K562 (cell line): ENCODE data around the gene GLB1L. TPM values are rescaled to one million over a fixed set of nuclear protein-coding genes. Genes with fewer than 3 reads are reported as not detected.

Experiments
- BRD4 ChIP-seq: fragments of 200-600 bp; sonication (generic); IDR thresholded peaks from 2 replicates; pipeline ENCODE4 v1.6.1; 2017; ENCODE audit warnings: inconsistent platforms
- CAMTA2 ChIP-seq: fragments of 250-450 bp; sonication (Bioruptor Pico); conservative IDR thresholded peaks from 2 replicates; pipeline ENCODE4 v1.5.1; 2022
- CBX8 ChIP-seq: fragments of 200-600 bp; sonication (generic); IDR thresholded peaks from 2 replicates; pipeline ENCODE4 v1.6.1; 2012; ENCODE audit warnings: borderline replicate concordance, mixed run types, low read depth, mild to moderate bottlenecking, moderate library complexity, mixed read lengths, low read length, control low read depth, inconsistent platforms; ENCODE audit not compliant: poor library complexity, severe bottlenecking; ENCODE audit errors: extremely low read depth
- FIP1L1 ChIP-seq: fragments of 200-400 bp; formaldehyde crosslinking; IDR thresholded peaks from 2 replicates; pipeline ENCODE4 v1.6.1; 2018; ENCODE audit warnings: mild to moderate bottlenecking, low read depth, low read length; ENCODE audit not compliant: poor library complexity, severe bottlenecking
- FOXM1 ChIP-seq, 2 experiments: fragments of 450-650 bp in 1 of 2; sonication (generic) in 1 of 2; formaldehyde crosslinking in 1 of 2; IDR thresholded peaks; 2 replicates each; pipeline versions ENCODE4 v1.6.1 to v1.9.0; 2017 to 2022; ENCODE audit warnings: low read depth in 2 of 2, mild to moderate bottlenecking in 2 of 2, missing genetic modification reagents in 1 of 2, moderate library complexity in 1 of 2
- KLF1 ChIP-seq: fragments of 450-650 bp; IDR thresholded peaks from 2 replicates; pipeline ENCODE4 v1.6.1; 2016; ENCODE audit warnings: missing genetic modification characterization, missing compliant biosample characterization
- MCM2 ChIP-seq: fragments of 450-650 bp; IDR thresholded peaks from 2 replicates; pipeline ENCODE4 v1.6.1; 2017; ENCODE audit warnings: low read depth, mild to moderate bottlenecking
- MCM3 ChIP-seq: fragments of 450-650 bp; IDR thresholded peaks from 2 replicates; pipeline ENCODE4 v1.6.1; 2016
- PTBP1 ChIP-seq: fragments of 200-400 bp; formaldehyde crosslinking; IDR thresholded peaks from 2 replicates; pipeline ENCODE4 v1.6.1; 2017; ENCODE audit warnings: low read depth, low read length
- SMAD1 ChIP-seq: fragments of 150-350 bp; IDR thresholded peaks from 2 replicates; pipeline ENCODE4 v1.6.1; 2014; ENCODE audit warnings: low read length, low read depth; ENCODE audit not compliant: partially characterized antibody
- TAF1 ChIP-seq: IDR thresholded peaks from 2 replicates; pipeline ENCODE4 v1.6.1; 2011; ENCODE audit warnings: mild to moderate bottlenecking, low read length, moderate library complexity; ENCODE audit not compliant: insufficient read depth, control insufficient read depth, severe bottlenecking; ENCODE audit errors: extremely low read depth
- ZBTB1 ChIP-seq: sonication (generic); formaldehyde crosslinking; IDR thresholded peaks from 2 replicates; pipeline ENCODE4 v1.8.1; 2023; ENCODE audit warnings: missing genetic modification reagents, low read depth, mild to moderate bottlenecking, borderline replicate concordance
- ZFX ChIP-seq: sonication (generic); formaldehyde crosslinking; IDR thresholded peaks from 2 replicates; pipeline ENCODE4 v1.8.0; 2022; ENCODE audit warnings: mild to moderate bottlenecking, missing genetic modification reagents, moderate library complexity
- ZNF717 ChIP-seq: fragments of 250-450 bp; sonication (Bioruptor Pico); IDR thresholded peaks from 2 replicates; pipeline ENCODE4 v1.5.0; 2021
- polyA plus RNA-seq, 8 experiments: library from polyadenylated mRNA; depleted of rRNA in 4 of 8; stranded (reverse) in 5 of 8; unstranded in 3 of 8; fragments of >200 nt; fragmentation: Nextera tagmentation in 2 of 8; fragmentation: Illumina TruSeq in 1 of 8; extraction: Ambion mirVana in 2 of 8; extraction: Trizol in 1 of 8; gene quantifications; 2 replicates each; pipeline versions ENCODE4 v1.2.1 to v1.2.3, GENCODE V29; 2011 to 2014; ENCODE audit warnings: inconsistent platforms in 1 of 8, missing spikeins in 1 of 8
- total RNA-seq, 7 experiments: library from RNA; depleted of rRNA in 6 of 7; stranded (reverse); fragments of >200 nt in 6 of 7; fragmentation: Illumina TruSeq in 2 of 7; extraction: Trizol in 2 of 7; gene quantifications; 2 replicates each; pipeline versions ENCODE4 v1.2.1 to v1.2.3, GENCODE V29; 2011 to 2021; ENCODE audit warnings: low replicate concordance in 1 of 7
- TF ChIP-seq, protein P1 (sequence below): fragments of 250-450 bp; sonication (Bioruptor Pico); IDR thresholded peaks from 2 replicates; pipeline ENCODE4 v1.4.0; 2020; ENCODE audit warnings: mild to moderate bottlenecking, moderate library complexity
- TF ChIP-seq, protein P2 (sequence below): fragments of 250-450 bp; sonication (Bioruptor Pico); IDR thresholded peaks from 2 replicates; pipeline ENCODE4 v1.8.0; 2022; ENCODE audit warnings: moderate library complexity, mild to moderate bottlenecking, inconsistent platforms
- TF ChIP-seq, protein P3 (sequence below): fragments of 450-650 bp; formaldehyde crosslinking; IDR thresholded peaks from 2 replicates; pipeline ENCODE4 v1.4.0; 2022; ENCODE audit warnings: mild to moderate bottlenecking, moderate library complexity
- TF ChIP-seq, protein P4 (sequence below): IDR thresholded peaks from 2 replicates; pipeline ENCODE4 v1.6.1; 2014; ENCODE audit warnings: antibody characterized with exemption

Gene GLB1L
- total and polyA plus RNA-seq, 9 of the 15 experiments (the other 6 are each of a cell fraction or from before 2014, with no cell fraction given), result 0.42 to 2.9 (median 2.5) TPM

DNA sequence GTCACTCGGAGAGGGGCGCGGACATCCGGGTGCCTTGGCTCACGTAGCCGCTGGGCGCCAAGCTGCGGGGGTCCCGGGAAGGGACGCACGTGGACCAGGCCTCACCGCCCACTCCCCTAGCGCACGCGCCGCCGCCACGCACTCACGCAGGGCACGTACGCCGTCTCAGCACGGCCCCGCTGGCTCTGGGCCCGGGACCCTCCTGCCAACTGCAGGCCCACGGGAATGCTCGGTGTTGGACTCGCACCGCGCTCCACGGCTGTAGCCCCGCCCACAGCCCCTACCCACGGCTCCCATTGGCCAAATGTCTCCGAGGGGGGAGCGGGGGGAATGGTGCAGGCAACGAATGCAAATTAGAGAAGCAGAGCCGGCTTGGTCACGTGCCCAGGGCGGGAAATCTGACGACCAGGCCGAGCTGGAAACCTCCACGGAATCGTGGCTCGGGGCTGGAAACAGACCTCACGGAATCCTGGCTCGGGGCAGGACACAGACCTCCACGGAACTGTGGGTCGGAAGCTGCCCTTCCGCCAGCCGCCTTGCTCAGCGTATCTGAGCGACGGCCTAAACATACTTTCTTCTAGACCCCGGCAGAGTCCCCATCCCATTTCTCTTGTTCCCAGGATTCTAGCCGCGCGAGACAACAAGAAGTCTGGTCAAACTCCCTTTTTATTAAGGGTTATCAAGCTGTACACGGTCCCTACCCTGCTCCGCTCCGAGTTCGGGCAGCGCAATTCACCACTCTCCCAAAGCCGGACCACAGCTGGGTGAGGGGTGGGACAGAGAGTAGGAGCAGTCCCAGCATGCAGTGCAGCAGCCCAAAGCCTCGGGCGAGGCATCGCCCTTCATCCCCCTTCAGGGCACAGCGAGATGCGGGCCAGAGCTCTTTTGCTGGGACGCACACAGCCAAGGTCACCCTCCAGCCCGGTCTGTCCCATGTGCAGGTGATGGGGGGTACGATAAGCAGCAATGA is 26.2 kb downstream of the GLB1L start, which contains the start of gene ABCB6 (continued):
- TF ChIP-seq CAMTA2 (CRISPR knock-in tag), result no peak
- TF ChIP-seq KLF1, result no peak
- no peak for TF ChIP-seq PTBP1
- no peak for TF ChIP-seq SMAD1
- no peak for TF ChIP-seq ZBTB1
- no peak for TF ChIP-seq FOXM1 (IDR thresholded peaks at IDR 0.05; ENCODE audit: low read depth)
- TF ChIP-seq FOXM1 (CRISPR knock-in tag; IDR thresholded peaks at IDR 0.05; ENCODE audit: low read depth), result no peak
- peak; percentile 74 for TF ChIP-seq FIP1L1
- TF ChIP-seq MCM2, result no peak
- TF ChIP-seq, protein P1, sequence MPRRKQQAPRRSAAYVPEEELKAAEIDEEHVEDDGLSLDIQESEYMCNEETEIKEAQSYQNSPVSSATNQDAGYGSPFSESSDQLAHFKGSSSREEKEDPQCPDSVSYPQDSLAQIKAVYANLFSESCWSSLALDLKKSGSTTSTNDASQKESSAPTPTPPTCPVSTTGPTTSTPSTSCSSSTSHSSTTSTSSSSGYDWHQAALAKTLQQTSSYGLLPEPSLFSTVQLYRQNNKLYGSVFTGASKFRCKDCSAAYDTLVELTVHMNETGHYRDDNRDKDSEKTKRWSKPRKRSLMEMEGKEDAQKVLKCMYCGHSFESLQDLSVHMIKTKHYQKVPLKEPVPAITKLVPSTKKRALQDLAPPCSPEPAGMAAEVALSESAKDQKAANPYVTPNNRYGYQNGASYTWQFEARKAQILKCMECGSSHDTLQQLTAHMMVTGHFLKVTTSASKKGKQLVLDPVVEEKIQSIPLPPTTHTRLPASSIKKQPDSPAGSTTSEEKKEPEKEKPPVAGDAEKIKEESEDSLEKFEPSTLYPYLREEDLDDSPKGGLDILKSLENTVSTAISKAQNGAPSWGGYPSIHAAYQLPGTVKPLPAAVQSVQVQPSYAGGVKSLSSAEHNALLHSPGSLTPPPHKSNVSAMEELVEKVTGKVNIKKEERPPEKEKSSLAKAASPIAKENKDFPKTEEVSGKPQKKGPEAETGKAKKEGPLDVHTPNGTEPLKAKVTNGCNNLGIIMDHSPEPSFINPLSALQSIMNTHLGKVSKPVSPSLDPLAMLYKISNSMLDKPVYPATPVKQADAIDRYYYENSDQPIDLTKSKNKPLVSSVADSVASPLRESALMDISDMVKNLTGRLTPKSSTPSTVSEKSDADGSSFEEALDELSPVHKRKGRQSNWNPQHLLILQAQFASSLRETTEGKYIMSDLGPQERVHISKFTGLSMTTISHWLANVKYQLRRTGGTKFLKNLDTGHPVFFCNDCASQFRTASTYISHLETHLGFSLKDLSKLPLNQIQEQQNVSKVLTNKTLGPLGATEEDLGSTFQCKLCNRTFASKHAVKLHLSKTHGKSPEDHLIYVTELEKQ (CRISPR knock-in tag), result no peak
- no peak for TF ChIP-seq MCM3
- peak; percentile 72 for TF ChIP-seq TAF1
- TF ChIP-seq, protein P2, sequence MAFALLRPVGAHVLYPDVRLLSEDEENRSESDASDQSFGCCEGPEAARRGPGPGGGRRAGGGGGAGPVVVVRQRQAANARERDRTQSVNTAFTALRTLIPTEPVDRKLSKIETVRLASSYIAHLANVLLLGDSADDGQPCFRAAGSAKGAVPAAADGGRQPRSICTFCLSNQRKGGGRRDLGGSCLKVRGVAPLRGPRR (CRISPR knock-in tag), result no peak
- peak; percentile 84 for TF ChIP-seq ZFX (CRISPR knock-in tag)
- no peak for TF ChIP-seq CBX8
- peak; percentile 61; the same call in 1 of the 2 replicates for TF ChIP-seq ZNF717 (CRISPR knock-in tag)
- TF ChIP-seq BRD4, result no peak
- TF ChIP-seq, protein P3, sequence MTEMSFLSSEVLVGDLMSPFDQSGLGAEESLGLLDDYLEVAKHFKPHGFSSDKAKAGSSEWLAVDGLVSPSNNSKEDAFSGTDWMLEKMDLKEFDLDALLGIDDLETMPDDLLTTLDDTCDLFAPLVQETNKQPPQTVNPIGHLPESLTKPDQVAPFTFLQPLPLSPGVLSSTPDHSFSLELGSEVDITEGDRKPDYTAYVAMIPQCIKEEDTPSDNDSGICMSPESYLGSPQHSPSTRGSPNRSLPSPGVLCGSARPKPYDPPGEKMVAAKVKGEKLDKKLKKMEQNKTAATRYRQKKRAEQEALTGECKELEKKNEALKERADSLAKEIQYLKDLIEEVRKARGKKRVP, result no peak
- TF ChIP-seq, protein P4, sequence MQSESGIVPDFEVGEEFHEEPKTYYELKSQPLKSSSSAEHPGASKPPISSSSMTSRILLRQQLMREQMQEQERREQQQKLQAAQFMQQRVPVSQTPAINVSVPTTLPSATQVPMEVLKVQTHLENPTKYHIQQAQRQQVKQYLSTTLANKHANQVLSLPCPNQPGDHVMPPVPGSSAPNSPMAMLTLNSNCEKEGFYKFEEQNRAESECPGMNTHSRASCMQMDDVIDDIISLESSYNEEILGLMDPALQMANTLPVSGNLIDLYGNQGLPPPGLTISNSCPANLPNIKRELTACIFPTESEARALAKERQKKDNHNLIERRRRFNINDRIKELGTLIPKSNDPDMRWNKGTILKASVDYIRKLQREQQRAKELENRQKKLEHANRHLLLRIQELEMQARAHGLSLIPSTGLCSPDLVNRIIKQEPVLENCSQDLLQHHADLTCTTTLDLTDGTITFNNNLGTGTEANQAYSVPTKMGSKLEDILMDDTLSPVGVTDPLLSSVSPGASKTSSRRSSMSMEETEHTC, result no peak
